ENCODE results near the gene EIF1AD.

Gene EIF1AD, protein sequence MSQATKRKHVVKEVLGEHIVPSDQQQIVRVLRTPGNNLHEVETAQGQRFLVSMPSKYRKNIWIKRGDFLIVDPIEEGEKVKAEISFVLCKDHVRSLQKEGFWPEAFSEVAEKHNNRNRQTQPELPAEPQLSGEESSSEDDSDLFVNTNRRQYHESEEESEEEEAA

GRCh38 chr11:66001942-66002647 is at the start of gene EIF1AD, which contains the start of gene BANF1:
Gene EIF1AD, minus strand, starts transcription at chr11:66002157. Its CDS starts 1,768 bp downstream, at chr11:66000389.
Gene BANF1, plus strand, starts transcription at chr11:66002503. Its CDS starts 748 bp downstream, at chr11:66003251.
- Histone ChIP-seq H3K79me2 (ENCODE audit: insufficient read depth, low read length) (peaks cover 59% of the 10 kb centered on the region), H3K4me1 (ENCODE audit: insufficient read depth, low read length, poor library complexity, severe bottlenecking) (peaks cover 21% of the 10 kb centered on the region), H4K20me1 (ENCODE audit: insufficient read depth, low read length, poor library complexity, severe bottlenecking) (peaks cover 28% of the 10 kb centered on the region), H3K4me3 (ENCODE audit: low read length, poor library complexity, severe bottlenecking) (peak within 1 kb of the TSS; percentile 86), H2AFZ (ENCODE audit: low read length) (peak within 1 kb of the TSS; percentile 74), H3K9me3 (ENCODE audit: insufficient read depth, low read depth, low read length) (no peaks in the 10 kb centered on the region), H3K4me2 (ENCODE audit: low read depth, low read length, poor library complexity, severe bottlenecking) (peak within 1 kb of the TSS; percentile 83), H3K9me2 (replicated peaks; ENCODE audit: low read depth, low read length) (no peaks in the 10 kb centered on the region), H3F3A (ENCODE audit: low read depth) (no peaks in the 10 kb centered on the region; the same call in 1 of the 2 replicates), H3K9ac (ENCODE audit: low read depth, low read length, poor library complexity, severe bottlenecking) (peak within 1 kb of the TSS; percentile 83), H3K27me3 (ENCODE audit: insufficient read depth, low read length, poor library complexity, severe bottlenecking) (no peaks in the 10 kb centered on the region), H3K36me3 (ENCODE audit: insufficient read depth, low read length) (peaks cover 31% of the 10 kb centered on the region; the same call in 1 of the 2 replicates)
- TF ChIP-seq EZH2phosphoT487 (IDR thresholded peaks at IDR 0.05; ENCODE audit: borderline replicate concordance) (no peak), CTCF (conservative IDR thresholded peaks at IDR 0.05; ENCODE audit: low read length) (no peak)

DNA sequence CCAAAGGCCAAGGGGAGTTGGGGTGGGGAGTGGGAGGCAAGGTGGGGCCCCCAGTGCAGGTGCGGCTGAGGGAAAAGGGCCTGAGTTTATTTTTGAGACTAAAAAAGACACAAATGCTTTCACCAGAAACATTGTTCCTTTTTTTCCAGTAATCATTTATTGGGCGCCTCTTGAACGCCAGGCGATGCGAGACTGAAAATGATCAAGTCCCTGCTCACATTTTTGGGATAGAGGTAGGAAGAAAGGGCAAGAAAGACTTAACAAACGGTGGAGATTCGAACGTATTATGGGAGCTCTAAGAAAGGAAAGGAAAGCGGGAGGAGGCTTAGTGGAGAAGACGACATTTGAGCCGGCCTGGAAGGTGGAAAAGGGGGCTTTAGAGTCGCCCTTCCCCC is 49.4 kb upstream of the EIF1AD start:
- no peaks in the 10 kb centered on the region for H3F3A ChIP-seq (ENCODE audit: low read depth)
- peaks cover 17% of the 10 kb centered on the region for H4K20me1 ChIP-seq (ENCODE audit: insufficient read depth, low read length, poor library complexity, severe bottlenecking)

DNA sequence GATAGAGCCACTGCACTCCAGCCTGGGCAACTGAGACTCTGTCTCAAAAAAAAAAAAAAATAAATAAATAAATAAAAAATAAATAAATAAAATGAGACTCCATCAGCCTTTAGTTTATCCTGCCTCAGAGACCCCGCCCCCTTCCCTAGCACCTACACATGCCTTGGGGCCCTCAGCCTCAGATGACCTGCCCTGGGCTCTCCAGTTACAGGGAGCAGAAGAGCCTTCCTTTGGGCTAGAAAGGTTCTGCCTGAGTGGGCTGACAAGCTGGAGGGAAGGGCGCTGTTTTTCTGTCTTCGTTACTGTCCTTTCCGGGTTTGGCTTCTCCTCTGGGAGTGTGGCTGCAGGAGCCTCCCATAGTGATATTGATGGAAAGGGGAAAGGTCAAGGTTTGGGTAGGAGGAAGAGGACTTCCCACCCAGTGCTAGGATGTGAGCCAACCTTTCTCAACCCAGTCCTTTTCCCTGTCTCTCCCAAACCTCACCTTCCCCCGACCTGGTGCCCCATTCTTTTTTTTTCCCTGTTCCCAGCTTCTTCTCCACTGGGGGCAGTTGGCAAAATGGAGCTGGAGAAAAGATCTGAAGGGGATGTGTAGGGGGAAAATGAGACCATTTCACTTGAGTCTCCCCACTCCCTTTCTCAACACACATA is 48.7 kb upstream of the EIF1AD start:
- peak overlapping the region; percentile 78 for H3K9ac ChIP-seq (ENCODE audit: low read depth, low read length, poor library complexity, severe bottlenecking)
- H3K36me3 ChIP-seq (ENCODE audit: insufficient read depth, low read length), result peaks cover 13% of the 10 kb centered on the region; the same call in 1 of the 2 replicates
- peaks cover 17% of the 10 kb centered on the region for H4K20me1 ChIP-seq (ENCODE audit: insufficient read depth, low read length, poor library complexity, severe bottlenecking)
- H2AFZ ChIP-seq (ENCODE audit: low read length), result no peak overlapping the region
- peaks cover 35% of the 10 kb centered on the region for H3K79me2 ChIP-seq (ENCODE audit: insufficient read depth, low read length)
- H3K9me3 ChIP-seq (ENCODE audit: insufficient read depth, low read depth, low read length), result no peaks in the 10 kb centered on the region
- peak overlapping the region; percentile 100 for H3K4me3 ChIP-seq (ENCODE audit: low read length, poor library complexity, severe bottlenecking)
- peak overlapping the region; percentile 79 for H3K4me2 ChIP-seq (ENCODE audit: low read depth, low read length, poor library complexity, severe bottlenecking)
- H3K27me3 ChIP-seq (ENCODE audit: insufficient read depth, low read length, poor library complexity, severe bottlenecking), result no peaks in the 10 kb centered on the region
- TF ChIP-seq EZH2phosphoT487 (IDR thresholded peaks at IDR 0.05; ENCODE audit: borderline replicate concordance) (no peak), CTCF (conservative IDR thresholded peaks at IDR 0.05; ENCODE audit: low read length) (no peak)
- H3F3A ChIP-seq (ENCODE audit: low read depth), result no peaks in the 10 kb centered on the region
- peaks cover 21% of the 10 kb centered on the region for H3K4me1 ChIP-seq (ENCODE audit: insufficient read depth, low read length, poor library complexity, severe bottlenecking)
- H3K9me2 ChIP-seq (replicated peaks; ENCODE audit: low read depth, low read length), result no peaks in the 10 kb centered on the region

More for the DNA sequence above, 49.4 kb upstream of the EIF1AD start:
- peak overlapping the region; percentile 79 for H3K4me2 ChIP-seq (ENCODE audit: low read depth, low read length, poor library complexity, severe bottlenecking)
- H3K36me3 ChIP-seq (ENCODE audit: insufficient read depth, low read length), result peaks cover 18% of the 10 kb centered on the region; the same call in 1 of the 2 replicates
- no peaks in the 10 kb centered on the region for H3K9me2 ChIP-seq (replicated peaks; ENCODE audit: low read depth, low read length)
- H3K4me3 ChIP-seq (ENCODE audit: low read length, poor library complexity, severe bottlenecking), result peak overlapping the region; percentile 100
- H3K4me1 ChIP-seq (ENCODE audit: insufficient read depth, low read length, poor library complexity, severe bottlenecking), result peaks cover 21% of the 10 kb centered on the region
- peak overlapping the region; percentile 78 for H3K9ac ChIP-seq (ENCODE audit: low read depth, low read length, poor library complexity, severe bottlenecking)
- H3K9me3 ChIP-seq (ENCODE audit: insufficient read depth, low read depth, low read length), result no peaks in the 10 kb centered on the region
- H3K27me3 ChIP-seq (ENCODE audit: insufficient read depth, low read length, poor library complexity, severe bottlenecking), result no peaks in the 10 kb centered on the region
- peaks cover 39% of the 10 kb centered on the region for H3K79me2 ChIP-seq (ENCODE audit: insufficient read depth, low read length)
- H2AFZ ChIP-seq (ENCODE audit: low read length), result peak overlapping the region; percentile 87
- TF ChIP-seq CTCF (conservative IDR thresholded peaks at IDR 0.05; ENCODE audit: low read length) (no peak), EZH2phosphoT487 (IDR thresholded peaks at IDR 0.05; ENCODE audit: borderline replicate concordance) (no peak)

All from Loucy (cell line).